Smooth muscle cell (in vitro differentiated cells): ENCODE measurements around the gene ATP2B3. TPM values are rescaled to one million over a fixed set of nuclear protein-coding genes. Genes with fewer than 3 reads are reported as not detected.
A peak's percentile ranks its signal among the peaks of the same experiment; 100 is the strongest.

Source experiments
- DNase-seq: peaks from one replicate; lab custom pipeline; 2025; ENCODE audit not compliant: unreplicated experiment; lab: John Stamatoyannopoulos, UW
- H2AFZ ChIP-seq: fragments of 200-600 bp; sonication (generic); 2 replicates; pipeline ENCODE4 v1.6.0; 2016; ENCODE audit warnings: antibody characterized with exemption, low read depth, mild to moderate bottlenecking
- H3F3A ChIP-seq: fragments of 200-600 bp; sonication (generic); 2 replicates; pipeline ENCODE4 v1.6.0; 2017; ENCODE audit warnings: antibody characterized with exemption, low read depth
- H3K27ac ChIP-seq: fragments of 200-600 bp; sonication (generic); 2 replicates; pipeline ENCODE4 v1.5.1; 2016; ENCODE audit warnings: low read depth, mild to moderate bottlenecking
- H3K27me3 ChIP-seq: fragments of 200-600 bp; sonication (generic); 2 replicates; pipeline ENCODE4 v1.6.1; 2016; ENCODE audit warnings: low read depth, mild to moderate bottlenecking
- H3K36me3 ChIP-seq: fragments of 200-600 bp; sonication (generic); 2 replicates; pipeline ENCODE4 v1.5.1; 2016; ENCODE audit warnings: low read depth
- H3K4me1 ChIP-seq: fragments of 200-600 bp; sonication (generic); 2 replicates; pipeline ENCODE4 v1.5.1; 2016; ENCODE audit warnings: low read depth
- H3K4me2 ChIP-seq: fragments of 200-600 bp; sonication (generic); 2 replicates; pipeline ENCODE4 v1.6.0; 2016; ENCODE audit warnings: mild to moderate bottlenecking
- H3K4me3 ChIP-seq: fragments of 200-600 bp; sonication (generic); 2 replicates; pipeline ENCODE4 v1.5.1; 2016; ENCODE audit warnings: mild to moderate bottlenecking
- H3K79me2 ChIP-seq: fragments of 200-600 bp; sonication (generic); 2 replicates; pipeline ENCODE4 v1.6.0; 2016; ENCODE audit warnings: low read depth, mild to moderate bottlenecking
- H3K9ac ChIP-seq: fragments of 200-600 bp; sonication (generic); 2 replicates; pipeline ENCODE4 v1.6.0; 2016; ENCODE audit warnings: low read depth
- H3K9me3 ChIP-seq: fragments of 200-600 bp; sonication (generic); replicated peaks from 2 replicates; pipeline ENCODE4 v1.5.1; 2016; ENCODE audit warnings: low read depth
- H4K20me1 ChIP-seq: fragments of 200-600 bp; sonication (generic); 2 replicates; pipeline ENCODE4 v1.6.0; 2016; ENCODE audit warnings: low read depth
- CTCF ChIP-seq: fragments of 200-600 bp; sonication (generic); IDR thresholded peaks from 2 replicates; pipeline ENCODE4 v1.5.1; 2017; ENCODE audit warnings: borderline replicate concordance, mild to moderate bottlenecking, antibody characterized with exemption; ENCODE audit not compliant: insufficient read depth, poor library complexity, severe bottlenecking
- WGBS: methylation state at CpG from one replicate; pipeline ENCODE4 v1.1.7; 2016; ENCODE audit warnings: low lambda C conversion rate; 5-methylcytosine and 5-hydroxymethylcytosine counted together
- polyA plus RNA-seq: library from polyadenylated mRNA; unstranded; fragments of >200 nt; fragmentation: Nextera tagmentation; extraction: Ambion mirVana; gene quantifications from 2 replicates; pipeline ENCODE4 v1.2.1, GENCODE V29; 2016
- total RNA-seq: library from RNA; depleted of rRNA; stranded (reverse); fragments of >200 nt; gene quantifications from 2 replicates; pipeline ENCODE4 v1.2.3, GENCODE V29; 2014

Gene ATP2B3
- total and polyA plus RNA-seq, 2 experiments from 2014 or later = 0.05 to 0.22 TPM

- Histone ChIP-seq H3K4me2 (no peak overlapping the region), H3K9me3 (no peaks in the 10 kb centered on the region), H4K20me1 (no peaks in the 10 kb centered on the region), H3K36me3 (no peaks in the 10 kb centered on the region), H3K9ac (no peak overlapping the region), H3K79me2 (no peaks in the 10 kb centered on the region), H3K27ac (no peak overlapping the region), H2AFZ (no peak overlapping the region), H3K27me3 (no peaks in the 10 kb centered on the region), H3F3A (no peaks in the 10 kb centered on the region), H3K4me1 (no peaks in the 10 kb centered on the region), H3K4me3 (no peak overlapping the region)
- TF ChIP-seq CTCF = peak; percentile 20
- WGBS = 79% methylated on average over 14 of the region's 14 CpGs
- no peak for DNase-seq
These were observed 63.4 kb downstream of the ATP2B3 start for GRCh38 chrX:153580700-153581386.

GRCh38 chrX:153582896-153583295 lies 65.5 kb downstream of the ATP2B3 start:
- no peaks in the 10 kb centered on the region for H3F3A ChIP-seq
- no peak overlapping the region for H3K9ac ChIP-seq
- no peak overlapping the region for H3K4me2 ChIP-seq
- DNase-seq = no peak
- no peaks in the 10 kb centered on the region for H3K4me1 ChIP-seq
- H3K36me3 ChIP-seq = no peaks in the 10 kb centered on the region
- no peak overlapping the region for H2AFZ ChIP-seq
- WGBS = 81% methylated on average over 13 of the region's 13 CpGs
- no peak for TF ChIP-seq CTCF
- H3K27me3 ChIP-seq = no peaks in the 10 kb centered on the region
- H3K79me2 ChIP-seq = no peaks in the 10 kb centered on the region
- H3K9me3 ChIP-seq = no peaks in the 10 kb centered on the region
- H3K4me3 ChIP-seq = no peak overlapping the region
- H3K27ac ChIP-seq = no peak overlapping the region
- H4K20me1 ChIP-seq = no peaks in the 10 kb centered on the region

GRCh38 chrX:153583433-153583832 lies 66.0 kb downstream of the ATP2B3 start:
- TF ChIP-seq CTCF = no peak
- Histone ChIP-seq H3F3A (no peaks in the 10 kb centered on the region), H3K4me3 (no peak overlapping the region), H4K20me1 (no peaks in the 10 kb centered on the region), H2AFZ (no peak overlapping the region), H3K9ac (no peak overlapping the region), H3K9me3 (no peaks in the 10 kb centered on the region), H3K36me3 (no peaks in the 10 kb centered on the region), H3K4me2 (no peak overlapping the region), H3K27ac (no peak overlapping the region), H3K79me2 (no peaks in the 10 kb centered on the region), H3K4me1 (no peaks in the 10 kb centered on the region), H3K27me3 (no peaks in the 10 kb centered on the region)
- DNase-seq = no peak
- 70% methylated on average over 2 of the region's 2 CpGs for WGBS

DNA sequence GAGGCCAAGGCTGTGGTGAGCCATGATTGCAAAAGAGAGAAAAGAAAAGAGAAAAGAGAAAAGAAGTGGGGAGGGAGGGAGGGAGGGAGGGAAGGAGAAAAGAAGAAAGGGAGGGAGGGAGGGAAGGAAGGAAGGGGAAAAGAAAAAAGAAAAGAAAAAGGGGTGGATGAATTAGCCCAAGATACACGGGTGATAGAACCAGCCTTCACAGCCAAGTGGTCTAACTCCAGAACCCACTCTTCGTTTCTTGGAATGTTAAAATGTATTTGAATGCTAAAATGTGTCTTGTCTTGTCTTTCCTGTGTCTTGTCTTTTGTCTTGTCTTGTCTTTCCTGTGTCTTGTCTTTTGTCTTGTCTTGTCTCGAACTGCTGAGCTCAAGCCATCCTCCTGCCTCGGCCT lies 68.4 kb downstream of the ATP2B3 start:
- H3K27ac ChIP-seq = no peak overlapping the region
- TF ChIP-seq CTCF = no peak
- no peaks in the 10 kb centered on the region for H3K36me3 ChIP-seq
- H2AFZ ChIP-seq = no peak overlapping the region
- no peak overlapping the region for H3K4me3 ChIP-seq
- H3K9ac ChIP-seq = no peak overlapping the region
- H3K4me1 ChIP-seq = no peaks in the 10 kb centered on the region
- no peak for DNase-seq
- 80% methylated on average over 4 of the region's 4 CpGs for WGBS
- H3K79me2 ChIP-seq = no peaks in the 10 kb centered on the region
- H3K27me3 ChIP-seq = no peaks in the 10 kb centered on the region
- H3K4me2 ChIP-seq = no peak overlapping the region
- no peaks in the 10 kb centered on the region for H3K9me3 ChIP-seq
- H4K20me1 ChIP-seq = no peaks in the 10 kb centered on the region
- H3F3A ChIP-seq = no peaks in the 10 kb centered on the region
